H1 (cell line): ENCODE results near the gene ESRRB. TPM values are rescaled to one million over a fixed set of nuclear protein-coding genes. Genes with fewer than 3 reads are reported as not detected.

Experiments
- CTCF ChIA-PET: fragments of 300-600 bp; sonication (Branson Sonifier 250); formaldehyde crosslinking; loops from one replicate; lab custom pipeline; 2021; ENCODE audit not compliant: partially characterized antibody; lab: Charles Lee
- POLR2A ChIA-PET: fragments of 300-600 bp; sonication (Branson Sonifier 250); formaldehyde crosslinking; loops from one replicate; lab custom pipeline; 2021; ENCODE audit warnings: inconsistent platforms; ENCODE audit not compliant: partially characterized antibody; lab: Charles Lee
- DNase-seq, 2 experiments: peaks; one replicate each; pipeline versions ENCODE4 v3.0.0 to v3.0.0-alpha.2; 2010 to 2022; ENCODE audit warnings: low spot score in 2 of 2, low read depth in 1 of 2, mixed read lengths in 1 of 2
- FAIRE-seq: peaks from 2 replicates; lab custom pipeline; 2011; peaks lifted over from hg19 to GRCh38; lab: Jason Lieb, UNC
- H2AFZ ChIP-seq: 2 replicates; pipeline ENCODE4 v1.8.1; 2012; ENCODE audit warnings: low read length, inconsistent platforms
- H2AK5ac ChIP-seq: 2 replicates; pipeline ENCODE4 v1.6.1; 2013; ENCODE audit warnings: low read depth, low read length
- H2BK120ac ChIP-seq: replicated peaks from 2 replicates; pipeline ENCODE3; 2013; ENCODE audit warnings: low read depth, low read length, inconsistent platforms
- H2BK12ac ChIP-seq: 2 replicates; pipeline ENCODE4 v1.6.1; 2013; ENCODE audit warnings: low read depth, low read length
- H2BK15ac ChIP-seq: 2 replicates; pipeline ENCODE4 v1.6.1; 2013; ENCODE audit warnings: low read length
- H2BK20ac ChIP-seq: 2 replicates; pipeline ENCODE4 v1.6.1; 2013; ENCODE audit warnings: low read length
- H2BK5ac ChIP-seq: 2 replicates; pipeline ENCODE4 v1.6.1; 2013; ENCODE audit warnings: low read depth, low read length
- H3K14ac ChIP-seq: 2 replicates; pipeline ENCODE4 v1.6.1; 2013; ENCODE audit warnings: inconsistent platforms; ENCODE audit not compliant: insufficient read length
- H3K18ac ChIP-seq: 2 replicates; pipeline ENCODE4 v1.6.1; 2013; ENCODE audit warnings: low read length; ENCODE audit errors: extremely low read depth
- H3K23ac ChIP-seq: 2 replicates; pipeline ENCODE4 v1.6.1; 2013; ENCODE audit warnings: inconsistent platforms; ENCODE audit not compliant: insufficient read length
- H3K23me2 ChIP-seq: 2 replicates; pipeline ENCODE4 v1.6.1; 2013; ENCODE audit warnings: low read depth, low read length
- H3K27ac ChIP-seq: 2 replicates; pipeline ENCODE4 v1.6.1; 2011; ENCODE audit warnings: low read depth, low read length, inconsistent platforms
- H3K27me3 ChIP-seq, 4 experiments: replicated peaks in 1 of 4; 1 replicate in 1 of 4; 2 replicates in 3 of 4; pipeline versions ENCODE4 v1.6.1 to v1.8.1; 2011 to 2013; ENCODE audit warnings: low read length in 3 of 4, mild to moderate bottlenecking in 3 of 4, inconsistent platforms in 2 of 4, mixed read lengths in 2 of 4, moderate library complexity in 1 of 4; ENCODE audit not compliant: control insufficient read depth in 3 of 4, insufficient read depth in 3 of 4; ENCODE audit errors: extremely low read depth in 1 of 4
- H3K36me3 ChIP-seq, 4 experiments: 2 replicates each; pipeline versions ENCODE4 v1.6.1 to v1.8.1; 2011 to 2013; ENCODE audit warnings: mild to moderate bottlenecking in 4 of 4, low read length in 3 of 4, moderate library complexity in 2 of 4, control low read depth in 1 of 4, inconsistent platforms in 1 of 4; ENCODE audit not compliant: insufficient read depth in 4 of 4, control insufficient read depth in 2 of 4
- H3K4ac ChIP-seq: replicated peaks from 2 replicates; pipeline ENCODE3; 2013; ENCODE audit warnings: low read length, low read depth, mixed read lengths, inconsistent platforms; ENCODE audit not compliant: insufficient read length
- H3K4me1 ChIP-seq, 4 experiments: replicated peaks in 1 of 4; 1 replicate in 1 of 4; 2 replicates in 3 of 4; pipeline versions ENCODE4 v1.6.1 to v1.8.1; 2011 to 2013; ENCODE audit warnings: low read length in 3 of 4, inconsistent platforms in 2 of 4, mixed read lengths in 1 of 4; ENCODE audit not compliant: insufficient read depth in 4 of 4, control insufficient read depth in 3 of 4
- H3K4me2 ChIP-seq, 2 experiments: 2 replicates each; pipeline versions ENCODE4 v1.6.1 to v1.8.1; 2011 to 2013; ENCODE audit warnings: low read depth in 2 of 2, low read length in 2 of 2, control low read depth in 1 of 2, inconsistent platforms in 1 of 2, mild to moderate bottlenecking in 1 of 2; ENCODE audit not compliant: insufficient read depth in 1 of 2
- H3K4me3 ChIP-seq, 4 experiments: fragments of 200-600, 300-600 bp in 1 of 4; sonication (generic), shearing (Covaris generic), sonication (Bioruptor Twin) in 1 of 4; 2 replicates each; pipeline versions ENCODE4 v1.5.1 to v1.8.1; 2011 to 2016; ENCODE audit warnings: low read length in 4 of 4, low read depth in 3 of 4, control low read depth in 2 of 4, inconsistent platforms in 2 of 4, mild to moderate bottlenecking in 2 of 4, mixed read lengths in 1 of 4, moderate library complexity in 1 of 4; ENCODE audit not compliant: insufficient read depth in 2 of 4; ENCODE audit errors: extremely low read depth in 1 of 4
- H3K56ac ChIP-seq: replicated peaks from 2 replicates; pipeline ENCODE3; 2013; ENCODE audit warnings: low read depth, mild to moderate bottlenecking, mixed read lengths, low read length, inconsistent platforms; ENCODE audit not compliant: insufficient read length
- H3K79me1 ChIP-seq: 2 replicates; pipeline ENCODE4 v1.6.1; 2013; ENCODE audit warnings: low read depth, low read length, control low read depth
- H3K79me2 ChIP-seq, 2 experiments: 2 replicates each; pipeline versions ENCODE4 v1.6.1 to v1.8.1; 2012 to 2013; ENCODE audit warnings: low read length in 2 of 2, mild to moderate bottlenecking in 2 of 2, inconsistent platforms in 1 of 2; ENCODE audit not compliant: insufficient read depth in 2 of 2, control insufficient read depth in 1 of 2
- H3K9ac ChIP-seq, 4 experiments: replicated peaks in 1 of 4; 1 replicate in 1 of 4; 2 replicates in 3 of 4; pipeline versions ENCODE4 v1.6.1 to v1.8.1; 2011 to 2013; ENCODE audit warnings: low read depth in 3 of 4, low read length in 3 of 4, control low read depth in 2 of 4, mild to moderate bottlenecking in 2 of 4, moderate library complexity in 2 of 4, inconsistent platforms in 1 of 4; ENCODE audit errors: extremely low read depth in 1 of 4
- H3K9me3 ChIP-seq, 2 experiments: 2 replicates each; pipeline versions ENCODE4 v1.6.1 to v1.8.1; 2012 to 2013; ENCODE audit warnings: mild to moderate bottlenecking in 2 of 2, moderate library complexity in 2 of 2, control low read depth in 1 of 2, inconsistent platforms in 1 of 2, low read depth in 1 of 2, low read length in 1 of 2, mixed read lengths in 1 of 2; ENCODE audit not compliant: insufficient read depth in 2 of 2
- H4K20me1 ChIP-seq, 2 experiments: replicated peaks in 1 of 2; 2 replicates each; pipeline versions ENCODE3 to v1.8.1; 2011 to 2013; ENCODE audit warnings: inconsistent platforms in 2 of 2, low read length in 2 of 2, mild to moderate bottlenecking in 1 of 2; ENCODE audit not compliant: insufficient read depth in 2 of 2, control insufficient read depth in 1 of 2
- H4K5ac ChIP-seq: 2 replicates; pipeline ENCODE4 v1.6.1; 2013; ENCODE audit warnings: low read length, low read depth, mixed read lengths, inconsistent platforms; ENCODE audit not compliant: insufficient read length
- H4K8ac ChIP-seq: 2 replicates; pipeline ENCODE4 v1.8.0; 2013; ENCODE audit warnings: mild to moderate bottlenecking, moderate library complexity, low read length, inconsistent platforms; ENCODE audit not compliant: insufficient read depth; ENCODE audit errors: extremely low read depth
- H4K91ac ChIP-seq: replicated peaks from 2 replicates; pipeline ENCODE3; 2013; ENCODE audit warnings: low read length, mixed read lengths, inconsistent platforms; ENCODE audit not compliant: insufficient read length
- BCL11A ChIP-seq, 2 experiments: IDR thresholded peaks; one replicate each; pipeline ENCODE4 v1.6.1; 2011; ENCODE audit warnings: low read depth in 2 of 2, low read length in 2 of 2, mild to moderate bottlenecking in 2 of 2
- CBX5 ChIP-seq: fragments of 300-800, 300-1000 bp; sonication (generic); IDR thresholded peaks from 2 replicates; pipeline ENCODE4 v1.7.1; 2016; ENCODE audit warnings: antibody characterized with exemption, low read length, low read depth
- CBX8 ChIP-seq: fragments of 300-800, 300-1000 bp; sonication (generic); IDR thresholded peaks from 2 replicates; pipeline ENCODE4 v1.7.1; 2016; ENCODE audit warnings: low read depth, low read length, borderline replicate concordance
- SP2 ChIP-seq: IDR thresholded peaks from 2 replicates; pipeline ENCODE4 v1.6.1; 2012; ENCODE audit warnings: mild to moderate bottlenecking, low read length, inconsistent platforms
- TAF7 ChIP-seq: optimal IDR thresholded peaks from 2 replicates; pipeline ENCODE3; 2011; ENCODE audit warnings: low read depth, mild to moderate bottlenecking, inconsistent platforms, low read length, moderate library complexity, borderline replicate concordance
- WGBS, 2 experiments: shearing (Covaris generic) in 1 of 2; methylation state at CpG; one replicate each; pipeline versions ENCODE4 v1.1.6 to v1.1.7; 2013 to 2015; ENCODE audit warnings: low lambda C conversion rate in 2 of 2, mixed read lengths in 2 of 2, inconsistent platforms in 1 of 2, low coverage in 1 of 2, missing lambda C conversion rate in 1 of 2; ENCODE audit not compliant: insufficient replicate concordance in 2 of 2, insufficient coverage in 1 of 2, insufficient read length in 1 of 2; ENCODE audit errors: extremely low coverage in 1 of 2, missing lambda C conversion rate in 1 of 2; 5-methylcytosine and 5-hydroxymethylcytosine counted together
- polyA plus RNA-seq, 7 experiments: library from polyadenylated mRNA; depleted of rRNA in 3 of 7; stranded (reverse) in 5 of 7; unstranded in 2 of 7; fragments of >200 nt in 5 of 7; fragments of 200-250 nt in 2 of 7; gene quantifications; 1 replicate in 5 of 7; 2 replicates in 1 of 7; 4 replicates in 1 of 7; pipeline versions ENCODE4 v1.2.1 to v1.2.3, GENCODE V29; 2011 to 2013; ENCODE audit warnings: missing spikeins in 2 of 7, mixed read lengths in 2 of 7
- total RNA-seq: library from RNA; stranded (reverse); fragmentation: NEBNext Ultra II Directional; extraction: Animal tissue kit (Norgen Biotek cat#: 25700); gene quantifications from 2 replicates; pipeline ENCODE4 v1.2.1, GENCODE V29; 2021

Gene ESRRB
- total and polyA plus RNA-seq, 2 of the 8 experiments (the other 6 are each of a cell fraction or from before 2014, with no cell fraction given), result 0.29 to 0.45 TPM

DNA sequence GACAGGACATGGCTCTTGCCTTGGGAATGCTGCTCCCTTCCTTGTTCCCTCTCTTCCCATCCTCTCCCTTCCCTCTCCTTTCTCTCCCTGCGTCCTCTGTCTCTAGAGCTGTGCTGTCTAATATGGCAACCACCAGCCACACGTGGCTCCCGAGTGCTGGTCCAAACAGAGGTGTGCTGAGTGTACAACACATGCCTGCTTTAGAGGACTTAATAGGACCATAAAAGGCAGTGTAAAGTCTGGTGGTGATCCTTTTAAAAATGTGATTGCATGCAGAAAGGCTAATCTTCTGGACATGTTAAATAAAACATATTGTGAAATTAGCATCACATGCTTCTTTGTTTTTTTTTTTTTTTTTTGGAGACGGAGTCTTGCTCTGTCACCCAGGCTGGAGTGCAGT, 87.2 kb downstream of the ESRRB start:
- H3K4me1 ChIP-seq, result peaks cover 0 to 7% (median 3%) of the 10 kb centered on the region in 4 experiments; a peak in 4 of 7 replicates
- no peak overlapping the region for H3K23ac ChIP-seq
- H2AFZ ChIP-seq, result no peak overlapping the region
- no peak overlapping the region for H3K9ac ChIP-seq
- H3K27me3 ChIP-seq, result no peaks in the 10 kb centered on the region
- no peak overlapping the region for H4K91ac ChIP-seq
- no peak overlapping the region for H2BK15ac ChIP-seq
- DNase-seq, result no peak
- no peak overlapping the region for H2BK120ac ChIP-seq
- no peaks in the 10 kb centered on the region for H3K79me2 ChIP-seq
- POLR2A ChIA-PET, result no interaction called here
- H3K18ac ChIP-seq, result no peak overlapping the region
- H4K5ac ChIP-seq, result no peak overlapping the region
- TF ChIP-seq BCL11A (IDR thresholded peaks at IDR 0.05; ENCODE audit: low read depth in 2 of 2, low read length in 2 of 2) (no peak), CBX5 (no peak), TAF7 (no peak), SP2 (no peak), CBX8 (no peak)
- TF ChIP-seq, all 59 proteins: peak for 0
- CTCF ChIA-PET, result interaction anchor here (1.0 to 3.1 kb wide), 3 partner anchors 10 to 489 kb away, joined by 3 to 12 read pairs (median 3); no protein-coding TSS in a partner anchor
- H3K27ac ChIP-seq, result no peak overlapping the region
- H3K79me1 ChIP-seq, result no peaks in the 10 kb centered on the region
- no peak overlapping the region for H3K4me3 ChIP-seq
- H3K56ac ChIP-seq, result no peak overlapping the region
- H3K4me2 ChIP-seq, result no peak overlapping the region
- no peaks in the 10 kb centered on the region for H4K20me1 ChIP-seq
- no peaks in the 10 kb centered on the region for H3K23me2 ChIP-seq
- H4K8ac ChIP-seq, result no peak overlapping the region
- no peaks in the 10 kb centered on the region for H3K36me3 ChIP-seq
- no peak for FAIRE-seq
- H2BK12ac ChIP-seq, result no peak overlapping the region
- WGBS, 2 experiments, result 92% methylated on average over 3 of the region's 4 CpGs; no CpG with 5 or more reads in 1 of the 2 experiments
- no peak overlapping the region for H2BK20ac ChIP-seq
- H2AK5ac ChIP-seq, result no peak overlapping the region
- H3K9me3 ChIP-seq, result no peaks in the 10 kb centered on the region
- no peak overlapping the region for H3K14ac ChIP-seq
- no peak overlapping the region for H3K4ac ChIP-seq
- no peak overlapping the region for H2BK5ac ChIP-seq
